H1 (cell line): ENCODE measurements around the gene NCCRP1. TPM values are rescaled to one million over a fixed set of nuclear protein-coding genes. Genes with fewer than 3 reads are reported as not detected.
"Not testable (repeated sequence)": the region's sequence is repeated elsewhere in the genome, so short reads cannot be mapped to it uniquely, and the experiment has no call there.

Experiments used
- CTCF ChIA-PET: fragments of 300-600 bp; sonication (Branson Sonifier 250); formaldehyde crosslinking; loops from one replicate; lab custom pipeline; 2021; ENCODE audit not compliant: partially characterized antibody; lab: Charles Lee
- POLR2A ChIA-PET: fragments of 300-600 bp; sonication (Branson Sonifier 250); formaldehyde crosslinking; loops from one replicate; lab custom pipeline; 2021; ENCODE audit warnings: inconsistent platforms; ENCODE audit not compliant: partially characterized antibody; lab: Charles Lee
- DNase-seq, 2 experiments: peaks; one replicate each; pipeline versions ENCODE4 v3.0.0 to v3.0.0-alpha.2; 2010 to 2022; ENCODE audit warnings: low spot score in 2 of 2, low read depth in 1 of 2, mixed read lengths in 1 of 2
- FAIRE-seq: peaks from 2 replicates; lab custom pipeline; 2011; peaks lifted over from hg19 to GRCh38; lab: Jason Lieb, UNC
- H2AFZ ChIP-seq: 2 replicates; pipeline ENCODE4 v1.8.1; 2012; ENCODE audit warnings: low read length, inconsistent platforms
- H2AK5ac ChIP-seq: 2 replicates; pipeline ENCODE4 v1.6.1; 2013; ENCODE audit warnings: low read depth, low read length
- H2BK120ac ChIP-seq: replicated peaks from 2 replicates; pipeline ENCODE3; 2013; ENCODE audit warnings: low read depth, low read length, inconsistent platforms
- H2BK12ac ChIP-seq: 2 replicates; pipeline ENCODE4 v1.6.1; 2013; ENCODE audit warnings: low read depth, low read length
- H2BK15ac ChIP-seq: 2 replicates; pipeline ENCODE4 v1.6.1; 2013; ENCODE audit warnings: low read length
- H2BK20ac ChIP-seq: 2 replicates; pipeline ENCODE4 v1.6.1; 2013; ENCODE audit warnings: low read length
- H2BK5ac ChIP-seq: 2 replicates; pipeline ENCODE4 v1.6.1; 2013; ENCODE audit warnings: low read depth, low read length
- H3K14ac ChIP-seq: 2 replicates; pipeline ENCODE4 v1.6.1; 2013; ENCODE audit warnings: inconsistent platforms; ENCODE audit not compliant: insufficient read length
- H3K18ac ChIP-seq: 2 replicates; pipeline ENCODE4 v1.6.1; 2013; ENCODE audit warnings: low read length; ENCODE audit errors: extremely low read depth
- H3K23ac ChIP-seq: 2 replicates; pipeline ENCODE4 v1.6.1; 2013; ENCODE audit warnings: inconsistent platforms; ENCODE audit not compliant: insufficient read length
- H3K23me2 ChIP-seq: 2 replicates; pipeline ENCODE4 v1.6.1; 2013; ENCODE audit warnings: low read depth, low read length
- H3K27ac ChIP-seq: 2 replicates; pipeline ENCODE4 v1.6.1; 2011; ENCODE audit warnings: low read depth, low read length, inconsistent platforms
- H3K27me3 ChIP-seq, 4 experiments: replicated peaks in 1 of 4; 1 replicate in 1 of 4; 2 replicates in 3 of 4; pipeline versions ENCODE4 v1.6.1 to v1.8.1; 2011 to 2013; ENCODE audit warnings: low read length in 3 of 4, mild to moderate bottlenecking in 3 of 4, inconsistent platforms in 2 of 4, mixed read lengths in 2 of 4, moderate library complexity in 1 of 4; ENCODE audit not compliant: control insufficient read depth in 3 of 4, insufficient read depth in 3 of 4; ENCODE audit errors: extremely low read depth in 1 of 4
- H3K36me3 ChIP-seq, 4 experiments: 2 replicates each; pipeline versions ENCODE4 v1.6.1 to v1.8.1; 2011 to 2013; ENCODE audit warnings: mild to moderate bottlenecking in 4 of 4, low read length in 3 of 4, moderate library complexity in 2 of 4, control low read depth in 1 of 4, inconsistent platforms in 1 of 4; ENCODE audit not compliant: insufficient read depth in 4 of 4, control insufficient read depth in 2 of 4
- H3K4ac ChIP-seq: replicated peaks from 2 replicates; pipeline ENCODE3; 2013; ENCODE audit warnings: low read length, low read depth, mixed read lengths, inconsistent platforms; ENCODE audit not compliant: insufficient read length
- H3K4me1 ChIP-seq, 4 experiments: replicated peaks in 1 of 4; 1 replicate in 1 of 4; 2 replicates in 3 of 4; pipeline versions ENCODE4 v1.6.1 to v1.8.1; 2011 to 2013; ENCODE audit warnings: low read length in 3 of 4, inconsistent platforms in 2 of 4, mixed read lengths in 1 of 4; ENCODE audit not compliant: insufficient read depth in 4 of 4, control insufficient read depth in 3 of 4
- H3K4me2 ChIP-seq, 2 experiments: 2 replicates each; pipeline versions ENCODE4 v1.6.1 to v1.8.1; 2011 to 2013; ENCODE audit warnings: low read depth in 2 of 2, low read length in 2 of 2, control low read depth in 1 of 2, inconsistent platforms in 1 of 2, mild to moderate bottlenecking in 1 of 2; ENCODE audit not compliant: insufficient read depth in 1 of 2
- H3K4me3 ChIP-seq, 4 experiments: fragments of 200-600, 300-600 bp in 1 of 4; sonication (generic), shearing (Covaris generic), sonication (Bioruptor Twin) in 1 of 4; 2 replicates each; pipeline versions ENCODE4 v1.5.1 to v1.8.1; 2011 to 2016; ENCODE audit warnings: low read length in 4 of 4, low read depth in 3 of 4, control low read depth in 2 of 4, inconsistent platforms in 2 of 4, mild to moderate bottlenecking in 2 of 4, mixed read lengths in 1 of 4, moderate library complexity in 1 of 4; ENCODE audit not compliant: insufficient read depth in 2 of 4; ENCODE audit errors: extremely low read depth in 1 of 4
- H3K56ac ChIP-seq: replicated peaks from 2 replicates; pipeline ENCODE3; 2013; ENCODE audit warnings: low read depth, mild to moderate bottlenecking, mixed read lengths, low read length, inconsistent platforms; ENCODE audit not compliant: insufficient read length
- H3K79me1 ChIP-seq: 2 replicates; pipeline ENCODE4 v1.6.1; 2013; ENCODE audit warnings: low read depth, low read length, control low read depth
- H3K79me2 ChIP-seq, 2 experiments: 2 replicates each; pipeline versions ENCODE4 v1.6.1 to v1.8.1; 2012 to 2013; ENCODE audit warnings: low read length in 2 of 2, mild to moderate bottlenecking in 2 of 2, inconsistent platforms in 1 of 2; ENCODE audit not compliant: insufficient read depth in 2 of 2, control insufficient read depth in 1 of 2
- H3K9ac ChIP-seq, 4 experiments: replicated peaks in 1 of 4; 1 replicate in 1 of 4; 2 replicates in 3 of 4; pipeline versions ENCODE4 v1.6.1 to v1.8.1; 2011 to 2013; ENCODE audit warnings: low read depth in 3 of 4, low read length in 3 of 4, control low read depth in 2 of 4, mild to moderate bottlenecking in 2 of 4, moderate library complexity in 2 of 4, inconsistent platforms in 1 of 4; ENCODE audit errors: extremely low read depth in 1 of 4
- H3K9me3 ChIP-seq, 2 experiments: 2 replicates each; pipeline versions ENCODE4 v1.6.1 to v1.8.1; 2012 to 2013; ENCODE audit warnings: mild to moderate bottlenecking in 2 of 2, moderate library complexity in 2 of 2, control low read depth in 1 of 2, inconsistent platforms in 1 of 2, low read depth in 1 of 2, low read length in 1 of 2, mixed read lengths in 1 of 2; ENCODE audit not compliant: insufficient read depth in 2 of 2
- H4K20me1 ChIP-seq, 2 experiments: replicated peaks in 1 of 2; 2 replicates each; pipeline versions ENCODE3 to v1.8.1; 2011 to 2013; ENCODE audit warnings: inconsistent platforms in 2 of 2, low read length in 2 of 2, mild to moderate bottlenecking in 1 of 2; ENCODE audit not compliant: insufficient read depth in 2 of 2, control insufficient read depth in 1 of 2
- H4K5ac ChIP-seq: 2 replicates; pipeline ENCODE4 v1.6.1; 2013; ENCODE audit warnings: low read length, low read depth, mixed read lengths, inconsistent platforms; ENCODE audit not compliant: insufficient read length
- H4K8ac ChIP-seq: 2 replicates; pipeline ENCODE4 v1.8.0; 2013; ENCODE audit warnings: mild to moderate bottlenecking, moderate library complexity, low read length, inconsistent platforms; ENCODE audit not compliant: insufficient read depth; ENCODE audit errors: extremely low read depth
- H4K91ac ChIP-seq: replicated peaks from 2 replicates; pipeline ENCODE3; 2013; ENCODE audit warnings: low read length, mixed read lengths, inconsistent platforms; ENCODE audit not compliant: insufficient read length
- WGBS, 2 experiments: shearing (Covaris generic) in 1 of 2; methylation state at CpG; one replicate each; pipeline versions ENCODE4 v1.1.6 to v1.1.7; 2013 to 2015; ENCODE audit warnings: low lambda C conversion rate in 2 of 2, mixed read lengths in 2 of 2, inconsistent platforms in 1 of 2, low coverage in 1 of 2, missing lambda C conversion rate in 1 of 2; ENCODE audit not compliant: insufficient replicate concordance in 2 of 2, insufficient coverage in 1 of 2, insufficient read length in 1 of 2; ENCODE audit errors: extremely low coverage in 1 of 2, missing lambda C conversion rate in 1 of 2; 5-methylcytosine and 5-hydroxymethylcytosine counted together
- polyA plus RNA-seq, 7 experiments: library from polyadenylated mRNA; depleted of rRNA in 3 of 7; stranded (reverse) in 5 of 7; unstranded in 2 of 7; fragments of >200 nt in 5 of 7; fragments of 200-250 nt in 2 of 7; gene quantifications; 1 replicate in 5 of 7; 2 replicates in 1 of 7; 4 replicates in 1 of 7; pipeline versions ENCODE4 v1.2.1 to v1.2.3, GENCODE V29; 2011 to 2013; ENCODE audit warnings: missing spikeins in 2 of 7, mixed read lengths in 2 of 7
- total RNA-seq: library from RNA; stranded (reverse); fragmentation: NEBNext Ultra II Directional; extraction: Animal tissue kit (Norgen Biotek cat#: 25700); gene quantifications from 2 replicates; pipeline ENCODE4 v1.2.1, GENCODE V29; 2021

Gene NCCRP1
- total and polyA plus RNA-seq, 2 of the 8 experiments (the other 6 are each of a cell fraction or from before 2014, with no cell fraction given) = 2.8 to 7.9 TPM

GRCh38 chr19:39219108-39219507, 22.3 kb downstream of the NCCRP1 start:
- H3K4me2 ChIP-seq, H4K91ac ChIP-seq, H3K36me3 ChIP-seq, H3K4ac ChIP-seq, POLR2A ChIA-PET, H4K5ac ChIP-seq, FAIRE-seq, H3K14ac ChIP-seq, H3K27ac ChIP-seq, H4K20me1 ChIP-seq, H3K79me1 ChIP-seq, H3K23me2 ChIP-seq, H3K79me2 ChIP-seq, H2BK5ac ChIP-seq, H2AK5ac ChIP-seq, H3K56ac ChIP-seq, DNase-seq, H3K23ac ChIP-seq, H3K9ac ChIP-seq, H2BK15ac ChIP-seq, H2BK20ac ChIP-seq, H3K27me3 ChIP-seq, H4K8ac ChIP-seq, H2AFZ ChIP-seq, H2BK120ac ChIP-seq, H2BK12ac ChIP-seq, H3K9me3 ChIP-seq, H3K18ac ChIP-seq, H3K4me3 ChIP-seq, H3K4me1 ChIP-seq: not testable (repeated sequence)
- 76% methylated on average over 10 of the region's 10 CpGs; no CpG with 5 or more reads in 1 of the 2 experiments for whole genome bisulfite sequencing, 2 experiments
- CTCF ChIA-PET = interaction anchor here (1.0 to 1.3 kb wide), 3 partner anchors 37 to 109 kb away, joined by 3 to 6 read pairs (median 4); no protein-coding TSS in a partner anchor
